Stomach (tissue), 9 donors: ENCODE data around the gene GCNT3. TPM values are rescaled to one million over a fixed set of nuclear protein-coding genes. Genes with fewer than 3 reads are reported as not detected.

Experiments used
- DNase-seq, 2 donors: peaks; one replicate each; pipeline versions ENCODE4 v3.0.0 to v3.0.0-alpha.2; 2013 to 2019
- H3K27ac ChIP-seq, 5 donors: fragments of 200-600 bp in 4 of 5; sonication (generic) in 4 of 5; one replicate each; pipeline ENCODE4 v1.5.1; 2013 to 2019; ENCODE audit warnings: mild to moderate bottlenecking in 1 of 5, moderate library complexity in 1 of 5
- H3K27me3 ChIP-seq, 3 donors: fragments of 200-600 bp; sonication (generic); one replicate each; pipeline ENCODE4 v1.5.1; 2017 to 2019; ENCODE audit warnings: mixed run types in 1 of 3
- H3K36me3 ChIP-seq, 4 donors: fragments of 200-600 bp; sonication (generic); 1 replicate in 3 of 4; 2 replicates in 1 of 4; pipeline ENCODE4 v1.5.1; 2016 to 2019
- H3K4me1 ChIP-seq, 4 donors: fragments of 200-600 bp; sonication (generic); one replicate each; pipeline ENCODE4 v1.5.1; 2016 to 2019
- H3K4me3 ChIP-seq, 4 donors: fragments of 200-600 bp; sonication (generic) in 3 of 4; one replicate each; pipeline ENCODE4 v1.5.1; 2016 to 2019; ENCODE audit warnings: mild to moderate bottlenecking in 1 of 4
- H3K9me3 ChIP-seq, 4 donors: fragments of 200-600 bp; sonication (generic); one replicate each; pipeline ENCODE4 v1.5.1; 2016 to 2019
- CTCF ChIP-seq, 7 experiments: fragments of 450-650 bp in 4 of 7; fragments of 200-600 bp in 3 of 7; sonication (generic) in 3 of 7; IDR thresholded peaks; one replicate each; pipeline ENCODE4 v1.5.1; 2016 to 2019; ENCODE audit warnings: antibody characterized with exemption in 7 of 7, control low read depth in 2 of 7, mild to moderate bottlenecking in 1 of 7
- EP300 ChIP-seq: sonication (generic); formaldehyde crosslinking; IDR thresholded peaks from one replicate; pipeline ENCODE4 v1.6.1; 2017; ENCODE audit warnings: antibody characterized with exemption
- POLR2A ChIP-seq, 4 donors: fragments of 450-650 bp; IDR thresholded peaks; one replicate each; pipeline ENCODE4 v1.6.1; 2016; ENCODE audit warnings: antibody characterized with exemption in 4 of 4, control low read depth in 2 of 4, mild to moderate bottlenecking in 1 of 4, moderate library complexity in 1 of 4
- POLR2AphosphoS5 ChIP-seq, 3 donors: sonication (generic); formaldehyde crosslinking; IDR thresholded peaks; one replicate each; pipeline ENCODE4 v1.6.1; 2016; ENCODE audit warnings: antibody characterized with exemption in 3 of 3
- WGBS, 5 donors: extraction: QIAGEN DNeasy Blood & Tissue Kit in 3 of 5; methylation state at CpG; one replicate each; pipeline versions ENCODE4 v1.1.5 to v1.1.7; 2013 to 2018; 5-methylcytosine and 5-hydroxymethylcytosine counted together
- intact Hi-C: fragments of 100-400 bp; cut with DNase I; formaldehyde crosslinking; loops from one replicate; pipeline ENCODE4 v1.15.1; 2023; ENCODE audit warnings: low total_unique reads
- polyA plus RNA-seq, 3 donors: library from polyadenylated mRNA; stranded (reverse); fragments of 200-250 nt; gene quantifications; one replicate each; pipeline ENCODE4 v1.2.3, GENCODE V29; 2013
- total RNA-seq, 5 donors: library from RNA; depleted of rRNA; stranded (reverse); fragments of >200 nt; gene quantifications; one replicate each; pipeline versions ENCODE4 v1.1.0 to v1.2.3, GENCODE V29; 2014 to 2016
- donor health status: healthy with polysubstance abuse.
- donor health status: Bipolar disorder and iron deficiency.
- donor health status: healthy.

GCNT3 gene
- total and polyA plus RNA-seq, 8 donors = 4.8 to 22.0 (median 9.2) TPM

DNA sequence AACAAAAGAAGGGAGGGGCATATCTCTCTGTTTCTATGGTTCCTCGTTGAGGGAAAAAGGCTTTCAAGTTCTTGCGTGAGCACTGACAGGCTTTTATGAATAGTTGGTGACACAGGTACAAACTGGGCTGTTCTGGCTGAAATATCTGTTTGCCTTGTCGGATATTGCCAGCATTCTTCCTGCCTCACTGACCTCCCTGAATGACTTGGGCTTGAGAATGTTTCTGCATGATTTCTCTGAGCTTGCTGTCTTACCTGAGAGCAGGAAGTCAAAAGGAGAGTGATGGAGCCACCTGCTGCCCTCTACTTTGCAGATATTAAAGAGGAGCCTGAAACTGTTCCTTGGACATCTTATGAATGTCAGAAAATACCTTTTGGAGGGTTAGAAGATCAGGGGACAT lies 4.8 kb downstream of the GCNT3 start:
- no peak for TF ChIP-seq POLR2AphosphoS5 (IDR thresholded peaks at IDR 0.05)
- peak in 1 of 7 experiments; percentile 5 for TF ChIP-seq CTCF (IDR thresholded peaks at IDR 0.05)
- Histone ChIP-seq H3K27ac (peak overlapping the region in 1 of 5 donors; percentile 49), H3K4me1 (peaks cover 0 to 6% (median 2%) of the 10 kb centered on the region in 4 donors), H3K9me3 (no peaks in the 10 kb centered on the region), H3K27me3 (peaks cover 0 to 24% (median 7%) of the 10 kb centered on the region in 3 donors), H3K4me3 (peak overlapping the region in 1 of 4 donors; percentile 40), H3K36me3 (peaks cover 0 to 3% (median 0%) of the 10 kb centered on the region in 4 donors)
- peak in 1 of 2 donors; percentile 65 for DNase-seq
- 31 to 49% (median 38%) methylated on average over 3 of the region's 3 CpGs for WGBS, 5 donors
- intact Hi-C loops = no loop called here

DNA sequence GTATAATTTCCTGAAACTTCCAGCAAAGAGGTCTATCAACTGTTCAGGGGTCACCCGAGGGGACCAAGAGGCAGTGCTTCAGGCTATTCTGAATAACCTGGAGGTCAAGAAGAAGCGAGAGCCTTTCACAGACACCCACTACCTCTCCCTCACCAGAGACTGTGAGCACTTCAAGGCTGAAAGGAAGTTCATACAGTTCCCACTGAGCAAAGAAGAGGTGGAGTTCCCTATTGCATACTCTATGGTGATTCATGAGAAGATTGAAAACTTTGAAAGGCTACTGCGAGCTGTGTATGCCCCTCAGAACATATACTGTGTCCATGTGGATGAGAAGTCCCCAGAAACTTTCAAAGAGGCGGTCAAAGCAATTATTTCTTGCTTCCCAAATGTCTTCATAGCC lies 6.8 kb downstream of the GCNT3 start:
- no peak overlapping the region for H3K27ac ChIP-seq
- TF ChIP-seq CTCF (IDR thresholded peaks at IDR 0.05) = no peak
- TF ChIP-seq POLR2AphosphoS5 (IDR thresholded peaks at IDR 0.05) = no peak
- TF ChIP-seq EP300 = no peak
- no peak for TF ChIP-seq POLR2A (IDR thresholded peaks at IDR 0.05)
- peaks cover 0 to 24% (median 7%) of the 10 kb centered on the region in 3 donors for H3K27me3 ChIP-seq
- no peak overlapping the region for H3K4me3 ChIP-seq
- H3K36me3 ChIP-seq = peaks cover 0 to 3% (median 0%) of the 10 kb centered on the region in 4 donors
- 59 to 88% (median 69%) methylated on average over 4 of the region's 4 CpGs for WGBS, 5 donors
- H3K4me1 ChIP-seq = peaks cover 0 to 6% (median 2%) of the 10 kb centered on the region in 4 donors
- DNase-seq = no peak
- intact Hi-C loops = no loop called here
- no peaks in the 10 kb centered on the region for H3K9me3 ChIP-seq

- intact Hi-C loops = no loop called here
Observed at GRCh38 chr15:59622289-59622688, 10.7 kb downstream of the GCNT3 start.

GRCh38 chr15:59632714-59633113 lies 21.1 kb downstream of the GCNT3 start:
- no peaks in the 10 kb centered on the region for H3K9me3 ChIP-seq
- H3K27me3 ChIP-seq = no peaks in the 10 kb centered on the region
- H3K4me1 ChIP-seq = no peaks in the 10 kb centered on the region
- 50 to 77% (median 66%) methylated on average over 4 of the region's 4 CpGs for WGBS, 5 donors
- TF ChIP-seq CTCF (IDR thresholded peaks at IDR 0.05) = no peak
- TF ChIP-seq EP300 = no peak
- TF ChIP-seq POLR2A (IDR thresholded peaks at IDR 0.05) = no peak
- no peak for TF ChIP-seq POLR2AphosphoS5 (IDR thresholded peaks at IDR 0.05)
- H3K4me3 ChIP-seq = no peak overlapping the region
- peaks cover 0 to 8% (median 8%) of the 10 kb centered on the region in 4 donors for H3K36me3 ChIP-seq
- peak in 1 of 2 donors; percentile 16 for DNase-seq
- H3K27ac ChIP-seq = no peak overlapping the region
- intact Hi-C loops = no loop called here

More at GRCh38 chr15:59622289-59622688, 10.7 kb downstream of the GCNT3 start:
- DNase-seq = peak; percentile 66 to 81
- TF ChIP-seq POLR2A (IDR thresholded peaks at IDR 0.05) = no peak
- TF ChIP-seq CTCF (IDR thresholded peaks at IDR 0.05) = peak in 2 of 7 experiments; percentile 26 to 37
- TF ChIP-seq EP300 = no peak
- peak in 1 of 3 donors; percentile 29 for TF ChIP-seq POLR2AphosphoS5 (IDR thresholded peaks at IDR 0.05)
- no peak overlapping the region for H3K4me3 ChIP-seq
- peaks cover 0 to 24% (median 7%) of the 10 kb centered on the region in 3 donors for H3K27me3 ChIP-seq
- H3K4me1 ChIP-seq = no peaks in the 10 kb centered on the region
- WGBS, 5 donors = 15 to 27% (median 21%) methylated on average over 6 of the region's 6 CpGs
- H3K9me3 ChIP-seq = no peaks in the 10 kb centered on the region
- no peak overlapping the region for H3K27ac ChIP-seq
- peaks cover 0 to 3% (median 0%) of the 10 kb centered on the region in 4 donors for H3K36me3 ChIP-seq
